ENCODE data around the gene SLC12A7.

- TF ChIP-seq CTCF (conservative IDR thresholded peaks at IDR 0.05 in 1 of 2, IDR thresholded peaks at IDR 0.05 in 1 of 2; ENCODE audit: low read depth in 1 of 2, low read length in 2 of 2) (no peak), EZH2 (IDR thresholded peaks at IDR 0.05; ENCODE audit: low read length, missing control alignments) (no peak)
Observed at GRCh38 chr5:1132570-1132969, 20.7 kb upstream of the SLC12A7 start.
